Measurements from ENCODE around the gene SNAPIN. TPM values are rescaled to one million over a fixed set of nuclear protein-coding genes. Genes with fewer than 3 reads are reported as not detected.
A peak's percentile ranks its signal among the peaks of the same experiment; 100 is the strongest.

SNAPIN gene
- total RNA-seq, 1 donor from 2014 or later, result 50.4 TPM

GRCh38 chr1:153677718-153678518 is 19.4 kb downstream of the SNAPIN start:
- Mint-ChIP-seq H3K4me3 (peak overlapping the region; percentile 86), H3K36me3 (ENCODE audit: low read depth) (no peaks in the 10 kb centered on the region), H3K9me3 (no peaks in the 10 kb centered on the region), H3K27me3 (peaks cover 31% of the 10 kb centered on the region), H3K4me1 (peaks cover 21% of the 10 kb centered on the region), H3K27ac (no peak overlapping the region)
- ChIA-PET CTCF (interaction anchor here (1.0 to 3.8 kb wide), 8 partner anchors 71 to 309 kb away, joined by 3 to 23 read pairs (median 5); partner anchors contain the start of genes CREB3L4 and RAB13), POLR2A (interaction anchor here (0.6 to 1.2 kb wide), 6 partner anchors 54 to 313 kb away, joined by 3 to 5 read pairs (median 4); partner anchors contain the start of genes CREB3L4, GATAD2B, RAB13 and RPS27)
- TF ChIP-seq CTCF (IDR thresholded peaks at IDR 0.05), result peak; percentile 73
- ATAC-seq (ENCODE audit: low read depth), result peak; percentile 67
- peak; percentile 40 for DNase-seq
- intact Hi-C loops (cut with micrococcal nuclease), result loop anchor here (1.0 kb wide), 3 partner anchors 71 to 594 kb away; partner anchors contain the start of gene HAX1

GRCh38 chr1:153678519-153679336 is 20.2 kb downstream of the SNAPIN start, which contains the start of gene NPR1:
Gene NPR1, plus strand, starts transcription at chr1:153678688. Its CDS starts 421 bp downstream, at chr1:153679109.
- ChIA-PET CTCF (interaction anchor here (0.5 to 3.8 kb wide), 6 partner anchors 70 to 308 kb away, joined by 3 to 23 read pairs (median 9); partner anchors contain the start of gene RAB13), POLR2A (interaction anchor here (0.6 to 1.3 kb wide), 3 partner anchors 54 to 312 kb away, joined by 3 to 4 read pairs (median 3); partner anchors contain the start of genes CREB3L4 and RPS27)
- peak; percentile 37 for DNase-seq
- Mint-ChIP-seq H3K4me3 (peak within 1 kb of the TSS; percentile 86), H3K36me3 (ENCODE audit: low read depth) (no peaks in the 10 kb centered on the region), H3K27me3 (peaks cover 32% of the 10 kb centered on the region), H3K4me1 (peaks cover 21% of the 10 kb centered on the region), H3K9me3 (no peaks in the 10 kb centered on the region), H3K27ac (no peak within 1 kb of the TSS)
- intact Hi-C loops (cut with micrococcal nuclease), result loop anchor here (1.0 kb wide), 1 partner anchor 308 kb away; the partner anchor contains the start of gene RAB13
- peak; percentile 53 for ATAC-seq (ENCODE audit: low read depth)
- no peak for TF ChIP-seq CTCF (IDR thresholded peaks at IDR 0.05)

- POLR2A ChIA-PET, result interaction anchor here (0.6 to 1.4 kb wide), 5 partner anchors 27 to 311 kb away, joined by 3 to 13 read pairs (median 4); partner anchors contain the start of genes INTS3 and RPS27
- peaks cover 21% of the 10 kb centered on the region for H3K4me1 Mint-ChIP-seq
- no peak for TF ChIP-seq CTCF (IDR thresholded peaks at IDR 0.05)
- H3K27me3 Mint-ChIP-seq, result peaks cover 36% of the 10 kb centered on the region
- DNase-seq (peak; percentile 44), ATAC-seq (ENCODE audit: low read depth) (peak; percentile 54)
- no peaks in the 10 kb centered on the region for H3K36me3 Mint-ChIP-seq (ENCODE audit: low read depth)
- no peak overlapping the region for H3K27ac Mint-ChIP-seq
- intact Hi-C loops (cut with micrococcal nuclease), result loop anchor here (1.0 kb wide), 1 partner anchor 307 kb away; the partner anchor contains the start of gene RAB13
- peak overlapping the region; percentile 81 for H3K4me3 Mint-ChIP-seq
- CTCF ChIA-PET, result interaction anchor here (0.5 to 3.8 kb wide), 5 partner anchors 18 to 307 kb away, joined by 3 to 23 read pairs (median 9); partner anchors contain the start of gene RAB13
- H3K9me3 Mint-ChIP-seq, result no peaks in the 10 kb centered on the region
Measured at GRCh38 chr1:153679337-153680119, 21.0 kb downstream of the SNAPIN start.

GRCh38 chr1:153680120-153680403 is 21.6 kb downstream of the SNAPIN start:
- ChIA-PET POLR2A (interaction anchor here (0.5 to 1.4 kb wide), 7 partner anchors 27 to 310 kb away, joined by 3 to 13 read pairs (median 4); partner anchors contain the start of genes INTS3 and RPS27), CTCF (interaction anchor here (1.0 to 3.8 kb wide), 3 partner anchors 18 to 307 kb away, joined by 3 to 23 read pairs (median 9); partner anchors contain the start of gene RAB13)
- TF ChIP-seq CTCF (IDR thresholded peaks at IDR 0.05), result no peak
- Mint-ChIP-seq H3K4me3 (peak overlapping the region; percentile 81), H3K27ac (no peak overlapping the region), H3K36me3 (ENCODE audit: low read depth) (no peaks in the 10 kb centered on the region), H3K27me3 (peaks cover 39% of the 10 kb centered on the region), H3K9me3 (no peaks in the 10 kb centered on the region), H3K4me1 (peaks cover 21% of the 10 kb centered on the region)
- ATAC-seq (ENCODE audit: low read depth), result no peak
- DNase-seq, result no peak
- intact Hi-C loops (cut with micrococcal nuclease), result no loop called here
